ENCODE results near the gene FNDC3A.

- TF ChIP-seq YY1 (IDR thresholded peaks at IDR 0.05; ENCODE audit: low read depth), result peak; percentile 89
- no peak for TF ChIP-seq TEAD4 (IDR thresholded peaks at IDR 0.05)
- peak; percentile 84 for TF ChIP-seq TAF1 (IDR thresholded peaks at IDR 0.05; ENCODE audit: low read depth)
- TF ChIP-seq NFIC (IDR thresholded peaks at IDR 0.05), result no peak
- no peak for TF ChIP-seq CREB1 (IDR thresholded peaks at IDR 0.05; ENCODE audit: low read depth)
- TF ChIP-seq MAX (IDR thresholded peaks at IDR 0.05), result peak; percentile 66; the same call in 1 of the 2 replicates
- 0 out of 2 replicates have a peak, but pooled peaks have one; percentile 2 for TF ChIP-seq USF1 (IDR thresholded peaks at IDR 0.05)
- no peak for TF ChIP-seq EP300 (IDR thresholded peaks at IDR 0.05; ENCODE audit: borderline replicate concordance)
- TF ChIP-seq, protein P1, sequence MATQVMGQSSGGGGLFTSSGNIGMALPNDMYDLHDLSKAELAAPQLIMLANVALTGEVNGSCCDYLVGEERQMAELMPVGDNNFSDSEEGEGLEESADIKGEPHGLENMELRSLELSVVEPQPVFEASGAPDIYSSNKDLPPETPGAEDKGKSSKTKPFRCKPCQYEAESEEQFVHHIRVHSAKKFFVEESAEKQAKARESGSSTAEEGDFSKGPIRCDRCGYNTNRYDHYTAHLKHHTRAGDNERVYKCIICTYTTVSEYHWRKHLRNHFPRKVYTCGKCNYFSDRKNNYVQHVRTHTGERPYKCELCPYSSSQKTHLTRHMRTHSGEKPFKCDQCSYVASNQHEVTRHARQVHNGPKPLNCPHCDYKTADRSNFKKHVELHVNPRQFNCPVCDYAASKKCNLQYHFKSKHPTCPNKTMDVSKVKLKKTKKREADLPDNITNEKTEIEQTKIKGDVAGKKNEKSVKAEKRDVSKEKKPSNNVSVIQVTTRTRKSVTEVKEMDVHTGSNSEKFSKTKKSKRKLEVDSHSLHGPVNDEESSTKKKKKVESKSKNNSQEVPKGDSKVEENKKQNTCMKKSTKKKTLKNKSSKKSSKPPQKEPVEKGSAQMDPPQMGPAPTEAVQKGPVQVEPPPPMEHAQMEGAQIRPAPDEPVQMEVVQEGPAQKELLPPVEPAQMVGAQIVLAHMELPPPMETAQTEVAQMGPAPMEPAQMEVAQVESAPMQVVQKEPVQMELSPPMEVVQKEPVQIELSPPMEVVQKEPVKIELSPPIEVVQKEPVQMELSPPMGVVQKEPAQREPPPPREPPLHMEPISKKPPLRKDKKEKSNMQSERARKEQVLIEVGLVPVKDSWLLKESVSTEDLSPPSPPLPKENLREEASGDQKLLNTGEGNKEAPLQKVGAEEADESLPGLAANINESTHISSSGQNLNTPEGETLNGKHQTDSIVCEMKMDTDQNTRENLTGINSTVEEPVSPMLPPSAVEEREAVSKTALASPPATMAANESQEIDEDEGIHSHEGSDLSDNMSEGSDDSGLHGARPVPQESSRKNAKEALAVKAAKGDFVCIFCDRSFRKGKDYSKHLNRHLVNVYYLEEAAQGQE (IDR thresholded peaks at IDR 0.05; ENCODE audit: low read depth), result no peak
- no peak for TF ChIP-seq RAD21 (IDR thresholded peaks at IDR 0.05; ENCODE audit: low read depth)
- TF ChIP-seq CEBPB (IDR thresholded peaks at IDR 0.05), result no peak
- peak; percentile 87 for TF ChIP-seq EGR1 (IDR thresholded peaks at IDR 0.05)
- TF ChIP-seq FOXM1 (IDR thresholded peaks at IDR 0.05; ENCODE audit: borderline replicate concordance, low read depth), result 0 out of 2 replicates have a peak, but pooled peaks have one; percentile 24
- no peak; the same call in 1 of the 2 replicates for TF ChIP-seq TCF12 (IDR thresholded peaks at IDR 0.05; ENCODE audit: low read depth)
Measured at GRCh38 chr13:48975856-48976575, at the start of gene FNDC3A.
